Coronary artery (tissue), 2 donors: ENCODE data around the gene PHLDB2.

Experiments used
- DNase-seq: peaks from one replicate; pipeline ENCODE4 v3.0.0-alpha.2; 2017; ENCODE audit warnings: low spot score
- H3K27ac ChIP-seq, 2 donors: fragments of 200-600 bp; sonication (generic); one replicate each; pipeline ENCODE4 v1.5.1; 2016 to 2019
- H3K4me3 ChIP-seq: fragments of 200-600 bp; sonication (generic); 2 replicates; pipeline ENCODE4 v1.5.1; 2016; ENCODE audit warnings: mild to moderate bottlenecking, moderate library complexity
- TF ChIP-seq, protein P1 (sequence below): fragments of 200-600 bp; sonication (generic); IDR thresholded peaks from one replicate; pipeline ENCODE4 v1.5.1; 2019; ENCODE audit warnings: antibody characterized with exemption

PHLDB2 gene

DNA sequence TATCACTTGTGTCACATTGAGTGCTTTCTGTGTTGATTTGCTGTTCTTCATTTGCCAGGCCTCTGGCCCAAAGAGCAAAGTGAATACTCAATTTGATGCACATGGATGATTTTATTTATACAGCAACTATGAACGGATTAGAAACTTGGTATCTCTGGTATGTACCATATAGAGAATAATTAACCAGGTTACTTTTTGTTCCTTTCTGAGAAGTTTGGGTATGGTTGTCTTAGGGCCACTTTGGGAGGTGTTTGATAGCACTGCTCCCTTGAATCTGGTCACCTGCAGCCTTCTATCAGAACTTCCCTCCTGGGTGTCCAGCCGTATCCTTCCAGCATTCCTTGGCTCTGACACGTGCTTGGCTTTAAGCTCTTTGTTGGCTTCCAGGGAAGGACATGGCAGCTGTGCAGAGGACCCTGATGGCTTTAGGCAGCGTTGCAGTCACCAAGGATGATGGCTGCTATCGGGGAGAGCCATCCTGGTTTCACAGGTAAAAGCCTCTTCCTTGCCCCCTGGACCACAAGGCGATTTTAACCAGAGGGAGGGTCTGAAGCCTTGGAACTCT lies 152.4 kb downstream of the PHLDB2 start:
- no peak overlapping the region for H3K4me3 ChIP-seq
- no peak for DNase-seq
- no peak overlapping the region for H3K27ac ChIP-seq
- TF ChIP-seq, protein P1, sequence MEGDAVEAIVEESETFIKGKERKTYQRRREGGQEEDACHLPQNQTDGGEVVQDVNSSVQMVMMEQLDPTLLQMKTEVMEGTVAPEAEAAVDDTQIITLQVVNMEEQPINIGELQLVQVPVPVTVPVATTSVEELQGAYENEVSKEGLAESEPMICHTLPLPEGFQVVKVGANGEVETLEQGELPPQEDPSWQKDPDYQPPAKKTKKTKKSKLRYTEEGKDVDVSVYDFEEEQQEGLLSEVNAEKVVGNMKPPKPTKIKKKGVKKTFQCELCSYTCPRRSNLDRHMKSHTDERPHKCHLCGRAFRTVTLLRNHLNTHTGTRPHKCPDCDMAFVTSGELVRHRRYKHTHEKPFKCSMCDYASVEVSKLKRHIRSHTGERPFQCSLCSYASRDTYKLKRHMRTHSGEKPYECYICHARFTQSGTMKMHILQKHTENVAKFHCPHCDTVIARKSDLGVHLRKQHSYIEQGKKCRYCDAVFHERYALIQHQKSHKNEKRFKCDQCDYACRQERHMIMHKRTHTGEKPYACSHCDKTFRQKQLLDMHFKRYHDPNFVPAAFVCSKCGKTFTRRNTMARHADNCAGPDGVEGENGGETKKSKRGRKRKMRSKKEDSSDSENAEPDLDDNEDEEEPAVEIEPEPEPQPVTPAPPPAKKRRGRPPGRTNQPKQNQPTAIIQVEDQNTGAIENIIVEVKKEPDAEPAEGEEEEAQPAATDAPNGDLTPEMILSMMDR = no peak

DNA sequence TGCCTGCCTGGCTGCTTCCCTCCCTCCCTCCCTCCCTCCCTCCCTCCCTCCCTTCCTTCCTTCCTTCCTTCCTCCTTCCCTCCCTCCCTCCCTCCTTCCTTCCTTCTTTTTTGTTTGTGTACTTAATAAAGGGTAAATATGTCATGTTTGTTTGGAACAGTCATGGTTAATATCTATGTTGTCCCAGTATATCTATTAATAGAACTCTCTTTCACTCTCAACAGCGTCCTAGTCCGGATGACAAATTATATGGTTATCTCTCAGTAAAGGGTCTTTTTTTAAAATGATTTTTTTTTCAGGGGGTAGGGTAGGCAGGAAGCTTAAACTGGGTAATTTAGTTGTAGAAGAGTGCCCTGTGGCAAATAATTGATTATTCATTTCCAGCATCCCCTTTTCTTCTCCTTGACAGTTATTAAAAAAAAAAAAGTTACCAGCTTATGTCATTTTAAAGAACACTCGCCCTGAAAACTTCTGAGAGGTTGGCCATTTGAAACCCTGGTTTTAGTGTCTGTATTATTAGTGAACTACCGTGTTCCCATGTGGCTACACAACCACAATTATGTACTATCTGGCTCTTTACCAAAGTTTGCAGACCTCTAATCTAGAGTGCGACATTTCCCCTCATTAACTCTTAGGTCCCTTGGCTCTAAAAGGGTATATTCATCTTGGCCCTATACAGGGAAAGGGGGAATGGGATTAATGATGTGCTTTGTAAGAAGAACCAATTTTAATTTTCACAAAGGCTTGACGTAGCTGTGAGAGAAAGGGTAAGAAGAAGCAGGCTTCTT lies 153.3 kb downstream of the PHLDB2 start:
- H3K27ac ChIP-seq = peak overlapping the region; percentile 61 to 64
- no peak overlapping the region for H3K4me3 ChIP-seq
- no peak for DNase-seq
- TF ChIP-seq, protein P1 = no peak

DNA sequence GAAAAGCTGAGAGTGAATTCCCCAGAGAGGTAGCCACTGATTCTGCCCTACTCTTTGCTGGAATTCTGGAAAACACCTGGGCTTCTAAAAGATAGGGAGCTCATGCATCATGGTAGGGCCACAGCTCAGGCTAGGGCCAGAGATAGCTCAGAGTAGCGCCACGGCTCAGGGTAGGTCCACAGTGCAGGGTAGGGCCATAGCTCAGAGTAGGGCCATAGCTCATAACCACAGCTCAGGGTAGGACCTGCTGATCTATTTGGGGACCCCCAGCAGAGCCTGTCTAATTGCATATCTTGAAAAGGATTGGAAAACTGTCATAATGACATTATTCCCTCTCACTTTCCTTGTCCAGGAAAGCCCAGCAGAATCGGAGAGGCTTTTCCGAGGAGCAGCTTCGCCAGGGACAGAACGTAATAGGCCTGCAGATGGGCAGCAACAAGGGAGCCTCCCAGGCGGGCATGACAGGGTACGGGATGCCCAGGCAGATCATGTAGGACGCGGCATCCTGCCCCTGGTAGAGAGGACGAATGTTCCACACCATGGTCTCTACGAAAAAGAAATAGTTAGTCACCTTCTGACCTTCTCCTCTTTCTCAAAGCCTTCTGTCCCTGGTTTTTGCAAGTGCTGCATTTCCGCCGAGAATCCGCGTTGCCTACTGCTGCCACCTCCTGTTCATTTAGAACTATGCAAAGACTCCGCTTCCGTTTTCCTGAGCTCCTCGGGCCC lies 154.2 kb downstream of the PHLDB2 start:
- no peak for DNase-seq
- Histone ChIP-seq H3K27ac (peak overlapping the region; percentile 61 to 64), H3K4me3 (peak overlapping the region; percentile 42)
- TF ChIP-seq, protein P1 = peak; percentile 67

GRCh38 chr3:112013784-112014143 lies 154.7 kb downstream of the PHLDB2 start:
- H3K27ac ChIP-seq = no peak overlapping the region
- DNase-seq = no peak
- peak overlapping the region; percentile 42 for H3K4me3 ChIP-seq
- TF ChIP-seq, protein P1 = no peak

DNA sequence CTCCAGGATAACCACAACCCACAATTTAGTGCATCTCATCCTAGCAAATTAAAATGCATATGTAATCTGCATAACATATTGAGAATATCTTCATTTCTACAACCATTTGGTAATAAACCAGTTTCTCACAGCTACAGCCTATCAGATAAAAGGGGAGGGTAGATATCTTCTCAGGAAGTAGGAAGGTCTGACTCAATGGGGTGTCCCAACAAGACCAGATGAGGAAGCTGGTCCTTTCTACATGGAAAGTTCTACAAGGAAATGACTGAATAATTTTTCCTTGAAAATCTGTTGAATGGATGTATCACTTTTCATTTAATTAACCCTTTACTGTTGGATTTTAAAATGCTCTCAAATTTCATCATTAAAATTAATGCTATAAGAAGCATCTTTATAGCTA lies 158.0 kb downstream of the PHLDB2 start:
- H3K4me3 ChIP-seq = no peak overlapping the region
- TF ChIP-seq, protein P1 = no peak
- H3K27ac ChIP-seq = no peak overlapping the region
- DNase-seq = no peak

DNA sequence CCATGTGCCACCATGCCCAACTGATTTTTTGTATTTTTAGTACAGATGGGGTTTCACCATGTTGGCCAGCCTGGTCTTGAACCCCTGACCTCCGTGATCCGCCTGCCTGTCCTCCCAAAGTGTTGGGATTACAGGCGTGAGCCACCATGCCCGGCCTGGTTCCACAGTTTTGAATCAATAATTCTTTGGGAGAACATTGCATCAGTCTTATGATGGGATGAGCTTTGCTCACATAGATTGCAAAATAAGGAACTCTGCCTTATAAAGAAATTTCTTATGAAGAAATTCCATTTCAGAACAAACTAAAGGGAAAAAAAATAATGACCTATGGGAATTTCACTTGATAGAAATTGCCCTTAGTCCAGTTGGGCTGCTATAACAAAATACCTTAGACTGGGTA lies 159.6 kb downstream of the PHLDB2 start:
- TF ChIP-seq, protein P1 = no peak
- Histone ChIP-seq H3K4me3 (no peak overlapping the region), H3K27ac (no peak overlapping the region)

More for the DNA sequence above, 159.6 kb downstream of the PHLDB2 start:
- no peak for DNase-seq
